NCI-H1105 (cell line): ENCODE results near the gene LRRIQ1.

Experiments used
- DNase-seq: peaks from one replicate; lab custom pipeline; 2025; lab: John Stamatoyannopoulos, UW

LRRIQ1 gene

GRCh38 chr12:85057370-85057963 is 21.3 kb downstream of the LRRIQ1 start:
- DNase-seq: peak; percentile 31

DNA sequence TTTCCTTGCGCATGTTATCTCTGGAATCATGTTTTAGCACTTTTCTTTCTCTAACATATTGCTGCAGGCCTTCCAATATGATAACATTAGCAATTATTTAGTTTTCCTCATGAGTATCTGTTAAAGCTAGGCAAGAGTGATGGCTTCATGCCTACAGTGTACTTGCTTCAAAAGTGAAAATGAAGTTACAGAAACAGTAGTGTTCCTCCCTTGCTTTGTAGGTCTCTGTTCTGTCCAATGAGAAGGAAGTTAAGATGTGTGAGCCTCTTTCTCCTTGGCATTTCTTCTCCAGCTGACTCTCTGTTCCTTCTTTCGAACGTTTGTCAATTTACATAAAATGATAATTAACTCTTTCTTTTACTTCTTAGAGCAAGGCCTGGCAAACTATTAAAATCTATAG is 22.2 kb downstream of the LRRIQ1 start:
- no peak for DNase-seq

GRCh38 chr12:85059594-85059993 is 23.4 kb downstream of the LRRIQ1 start:
- DNase-seq: no peak

DNA sequence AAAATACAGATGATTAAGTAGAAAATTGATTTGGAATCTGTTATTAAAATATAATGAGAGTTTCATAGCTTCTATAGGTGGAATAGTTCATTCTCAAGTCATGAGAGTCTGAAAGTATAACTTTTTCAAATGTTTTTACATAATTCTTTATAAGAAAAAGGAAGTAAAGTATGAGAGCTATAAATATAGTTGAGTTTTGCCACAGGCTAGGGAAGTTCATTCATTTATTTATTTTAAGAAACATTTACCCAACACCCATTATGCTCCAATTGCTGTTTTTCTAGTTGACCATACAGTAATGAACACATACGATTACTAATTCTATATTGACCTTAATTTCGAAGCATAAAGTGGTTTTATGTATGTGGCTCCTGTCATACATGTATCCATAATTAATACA is 24.8 kb downstream of the LRRIQ1 start:
- no peak for DNase-seq

DNA sequence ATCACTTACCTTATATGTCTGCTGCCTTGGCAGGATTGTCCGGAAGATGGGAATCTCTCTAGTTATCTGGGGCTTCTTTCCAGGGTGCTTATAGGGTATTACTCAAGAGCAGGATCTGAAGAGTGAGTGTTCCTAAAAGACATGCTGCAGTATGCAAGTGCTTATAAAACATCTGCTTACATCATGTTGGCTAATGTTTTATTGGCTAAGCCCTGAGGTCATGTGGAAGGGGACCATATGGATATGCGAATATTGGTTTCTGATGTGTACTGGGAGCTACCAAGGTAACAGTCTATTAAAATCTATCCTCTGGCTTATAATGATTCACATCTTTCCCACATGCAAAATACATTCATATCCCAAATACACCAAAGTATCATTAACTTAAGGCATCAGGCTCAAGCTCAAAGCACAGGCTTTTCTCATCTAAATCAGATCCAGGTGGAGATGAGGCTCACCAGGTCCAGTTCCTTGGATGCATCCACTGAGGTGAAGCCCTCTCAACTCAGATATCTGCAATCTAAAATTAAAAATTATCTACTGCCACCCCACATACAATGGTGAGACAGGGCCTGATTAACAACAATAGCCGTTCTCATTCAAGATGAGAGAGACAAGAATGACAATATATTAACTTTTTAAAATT is 29.8 kb downstream of the LRRIQ1 start:
- no peak for DNase-seq

DNA sequence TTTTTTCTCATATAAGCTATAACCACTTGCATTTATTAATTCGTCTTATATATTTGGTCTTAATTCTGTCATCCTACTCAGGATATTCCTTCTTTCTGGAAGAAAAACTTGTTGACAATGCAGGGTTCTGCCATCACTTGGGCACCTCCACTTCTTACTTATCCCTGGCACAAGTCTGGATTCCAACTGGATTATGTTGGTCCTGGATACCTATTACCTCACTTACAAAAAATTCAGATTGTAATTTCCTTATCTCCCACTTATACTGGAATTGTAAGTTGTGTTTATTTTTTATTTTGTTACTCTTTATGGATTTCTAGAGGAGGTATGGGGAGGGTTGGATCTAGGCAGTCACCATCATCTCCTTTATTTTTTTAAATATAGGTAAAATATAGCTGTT is 36.7 kb downstream of the LRRIQ1 start:
- DNase-seq: no peak

- DNase-seq: peak; percentile 59
These were observed 40.7 kb downstream of the LRRIQ1 start for GRCh38 chr12:85076688-85077430.

DNA sequence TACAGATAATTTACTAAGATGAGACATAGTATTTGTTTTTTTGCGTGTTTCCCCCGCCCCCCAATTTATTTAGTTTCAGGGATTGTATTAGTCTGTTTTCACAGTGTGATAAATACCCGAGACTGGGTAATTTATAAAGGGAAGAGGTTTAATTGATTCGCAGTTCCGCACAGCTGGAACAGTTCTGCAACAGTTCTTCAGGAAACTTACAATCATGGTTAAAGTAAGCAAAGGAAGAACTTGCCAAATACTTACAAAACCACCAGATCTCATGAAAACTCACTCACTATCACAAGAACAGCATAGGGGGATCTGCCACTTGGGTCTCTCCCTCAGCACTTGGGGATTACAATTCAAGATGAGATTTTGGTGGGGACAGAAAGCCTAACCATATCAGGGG is 48.9 kb downstream of the LRRIQ1 start:
- no peak for DNase-seq

- no peak for DNase-seq
These were observed 53.6 kb downstream of the LRRIQ1 start for GRCh38 chr12:85089792-85090191.

DNA sequence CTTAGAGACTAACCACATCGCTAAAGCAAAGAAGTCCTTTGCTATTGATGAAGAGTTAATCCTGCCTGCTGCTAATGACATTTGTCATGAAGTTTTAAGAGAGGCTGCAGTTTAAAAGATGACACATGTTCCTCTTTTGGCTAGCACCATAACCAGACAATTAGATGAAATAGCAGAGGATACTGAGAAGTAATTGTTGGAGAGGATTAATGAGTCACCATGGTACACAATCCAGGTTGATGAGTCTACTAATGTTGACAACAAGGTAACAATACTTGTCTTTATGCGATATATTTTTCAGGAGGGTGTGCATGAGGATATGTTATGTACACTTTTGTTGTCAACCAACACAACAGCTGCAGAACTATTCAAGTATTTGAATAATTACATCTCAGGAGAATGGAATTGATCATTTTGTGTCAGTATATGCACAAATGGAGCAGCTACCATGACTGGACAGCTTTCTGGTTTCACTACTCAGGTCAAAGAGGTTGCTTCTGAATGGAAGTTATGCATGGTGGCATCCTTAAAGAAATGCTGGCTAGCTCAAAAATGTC is 56.7 kb downstream of the LRRIQ1 start:
- no peak for DNase-seq

DNA sequence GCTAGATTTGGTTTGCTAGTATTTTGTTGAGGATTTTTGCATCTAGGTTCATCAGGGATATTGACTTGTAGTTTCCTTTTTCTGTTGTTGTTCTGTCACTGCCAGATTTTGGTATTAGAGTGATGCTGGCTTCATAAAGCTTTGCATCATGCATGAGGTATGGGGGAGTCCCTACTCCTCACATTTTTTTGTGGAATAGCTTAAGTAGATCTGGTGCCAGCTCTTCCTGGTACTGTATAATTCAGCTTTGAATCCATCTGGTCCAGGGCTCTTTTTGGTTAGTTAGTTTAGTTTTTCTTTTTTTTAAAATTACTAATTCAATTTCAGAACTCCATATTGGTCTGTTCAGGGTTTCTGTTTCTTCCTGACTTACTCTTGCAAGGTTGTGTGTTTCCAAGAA is 59.4 kb downstream of the LRRIQ1 start:
- no peak for DNase-seq

DNA sequence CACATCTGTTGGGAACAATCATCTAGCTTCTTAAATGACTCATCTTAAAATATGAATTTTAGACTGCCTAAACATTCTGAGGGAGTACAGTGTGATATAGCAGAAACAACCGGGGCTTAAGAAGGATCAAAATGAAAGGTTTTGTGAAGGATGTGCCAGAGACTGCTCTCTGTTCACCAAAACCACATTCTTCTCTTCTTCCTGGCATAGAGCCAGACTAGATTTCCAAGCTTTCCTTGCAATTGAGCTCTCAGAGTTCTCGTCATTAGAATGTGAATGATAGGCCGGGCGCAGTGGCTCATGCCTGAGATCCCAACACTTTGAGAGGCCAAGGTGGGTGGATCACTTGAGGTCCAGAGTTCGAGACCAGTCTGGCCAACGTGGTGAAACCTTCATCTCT is 94.5 kb downstream of the LRRIQ1 start:
- DNase-seq: no peak

- no peak for DNase-seq
These were observed 102.7 kb downstream of the LRRIQ1 start for GRCh38 chr12:85138833-85139232.

DNA sequence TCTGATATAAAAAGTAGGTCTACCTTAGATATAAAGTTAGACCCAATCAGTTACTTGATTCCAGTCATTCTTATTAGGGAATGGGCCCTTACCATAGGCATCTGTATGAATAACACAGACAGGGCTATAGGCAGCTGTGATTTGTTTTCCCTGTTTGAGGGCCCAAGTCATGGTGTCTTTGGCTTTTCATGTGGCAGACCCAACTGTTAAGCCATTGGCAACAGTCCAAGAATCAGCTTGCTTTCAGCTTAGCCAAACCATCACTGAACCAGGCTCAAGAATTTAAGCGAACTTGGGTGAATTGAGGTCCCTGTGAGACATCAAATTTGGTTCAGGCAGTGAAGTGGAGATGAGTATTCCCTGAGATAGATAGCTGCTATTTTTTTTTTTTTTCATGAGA is 111.2 kb downstream of the LRRIQ1 start:
- DNase-seq: peak; percentile 7

GRCh38 chr12:85152311-85152729 is 116.2 kb downstream of the LRRIQ1 start:
- DNase-seq: no peak

DNA sequence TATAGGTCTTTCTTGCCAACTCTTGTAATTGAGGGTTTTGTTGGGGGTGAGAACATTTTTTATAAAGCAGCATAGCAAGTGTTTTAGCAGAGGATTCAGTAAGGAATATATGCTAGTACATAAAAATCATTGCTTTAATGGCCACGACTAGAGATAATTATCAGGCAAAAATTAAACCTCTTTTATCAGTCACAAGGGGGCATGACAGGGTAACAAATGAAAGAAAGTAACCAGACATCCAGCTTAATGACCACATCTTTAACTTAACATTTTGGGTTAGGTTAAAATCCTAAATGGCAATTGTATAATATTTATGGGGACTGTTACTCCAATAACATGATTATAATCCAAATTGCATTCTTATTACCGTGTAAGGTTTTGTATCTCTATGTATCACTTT is 119.6 kb downstream of the LRRIQ1 start:
- DNase-seq: no peak

GRCh38 chr12:85156569-85156968 is 120.4 kb downstream of the LRRIQ1 start:
- DNase-seq: no peak

DNA sequence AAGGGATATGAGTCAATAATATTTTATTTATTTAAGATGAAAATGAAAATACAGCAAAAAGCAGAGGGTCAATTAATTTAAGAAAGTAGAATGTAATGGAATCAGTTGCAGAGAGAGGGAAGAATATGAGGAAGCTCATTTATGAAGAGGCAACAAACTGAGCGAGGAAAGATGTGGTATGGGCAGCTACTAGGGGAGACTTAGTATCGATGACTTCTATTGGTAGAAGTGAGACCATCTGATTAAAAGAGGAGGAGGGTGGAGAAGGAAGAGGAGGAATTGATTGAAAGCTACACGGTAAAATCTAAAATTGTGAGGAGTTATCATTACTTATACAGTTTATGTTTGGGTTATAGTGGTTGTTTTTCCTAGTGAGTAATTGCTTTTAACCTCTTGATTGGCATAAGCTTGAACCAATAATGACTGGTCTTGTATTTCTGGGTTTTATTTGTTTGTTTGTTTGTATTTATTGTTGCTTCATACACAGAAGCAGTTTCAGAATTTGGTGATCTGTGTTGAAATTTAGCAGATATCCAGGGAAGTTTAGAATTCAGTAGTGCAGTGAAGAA is 121.0 kb downstream of the LRRIQ1 start:
- no peak for DNase-seq

DNA sequence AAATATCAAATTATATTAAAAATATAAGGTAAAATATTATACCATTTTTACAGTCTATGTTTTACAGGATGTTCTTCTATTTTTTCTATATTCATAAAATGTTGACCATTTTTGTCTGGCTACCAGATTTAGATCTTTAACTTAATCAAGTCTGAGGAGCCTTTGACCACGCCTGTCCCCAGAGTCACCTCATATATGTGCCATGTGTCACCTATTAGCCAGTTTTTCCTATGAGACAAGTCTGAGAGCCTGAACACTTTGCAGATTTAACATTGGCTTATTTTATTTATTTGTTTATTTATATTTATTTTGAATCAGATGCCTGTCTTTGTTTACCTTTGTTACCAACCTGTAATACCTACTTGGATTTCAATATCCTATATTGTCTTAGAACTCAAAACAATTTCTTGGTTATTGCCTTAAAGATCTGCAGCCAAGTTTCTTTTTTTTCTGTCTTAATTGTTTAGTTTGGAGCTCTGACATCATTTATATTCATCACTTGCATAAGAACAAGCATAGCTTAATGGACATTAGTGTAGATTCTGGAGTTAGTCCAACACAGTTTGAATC is 127.7 kb downstream of the LRRIQ1 start:
- no peak for DNase-seq

- DNase-seq: no peak
These were observed 143.6 kb downstream of the LRRIQ1 start for GRCh38 chr12:85179680-85180270.

- DNase-seq: no peak
These were observed 146.5 kb downstream of the LRRIQ1 start for GRCh38 chr12:85182699-85183098.

GRCh38 chr12:85183855-85184254 is 147.7 kb downstream of the LRRIQ1 start:
- DNase-seq: no peak
